HG02642 (cell line): ENCODE results near the gene BBS9.
"Not testable (repeated sequence)": the region's sequence is repeated elsewhere in the genome, so short reads cannot be mapped to it uniquely, and the experiment has no call there.

Experiments used
- ATAC-seq: cut with Tn5 transposase; IDR thresholded peaks from one replicate; pipeline ENCODE4 v1.9.1; 2021; ENCODE audit warnings: mild to moderate bottlenecking; ENCODE audit not compliant: unreplicated experiment, poor library complexity

The BBS9 gene

DNA sequence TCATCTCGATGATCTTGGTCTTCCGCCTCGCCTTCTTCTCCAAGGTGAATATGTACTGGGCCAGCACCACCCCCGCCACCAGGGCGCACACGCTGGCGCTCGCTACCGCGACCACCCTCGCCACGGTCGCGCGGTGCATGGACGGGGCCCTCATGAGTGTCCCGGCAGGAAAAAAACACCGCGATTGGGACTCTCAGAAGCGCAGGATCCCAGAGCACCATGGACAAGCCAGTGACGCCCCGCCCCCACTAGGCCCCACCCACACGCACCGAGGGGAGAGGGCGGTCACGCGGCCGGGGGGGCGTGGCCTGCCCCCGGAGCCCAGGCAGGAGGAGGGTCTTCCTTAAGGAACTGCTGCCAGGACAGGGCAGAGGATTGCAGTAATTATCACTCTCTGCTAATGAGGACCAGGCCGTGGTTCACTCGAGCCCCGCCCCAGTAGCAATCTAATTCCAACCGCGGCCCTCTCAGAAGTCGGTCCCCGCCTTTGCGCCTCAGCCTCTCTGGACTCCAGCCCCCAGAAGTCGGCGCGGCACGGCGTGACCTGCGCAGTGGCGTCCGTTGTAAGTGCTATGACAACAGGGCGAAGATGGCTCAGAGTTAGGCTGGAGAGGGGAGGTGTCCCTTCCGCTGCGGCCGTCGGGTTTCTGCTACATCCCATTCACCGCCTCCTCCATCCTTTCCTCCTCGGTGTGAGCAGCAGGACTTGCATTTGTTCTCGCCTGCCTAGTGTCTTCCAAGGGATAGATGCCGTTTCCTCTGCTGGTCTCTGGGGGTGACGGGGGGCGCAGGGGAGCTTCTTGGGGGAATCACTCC, at the start of gene BBS9:
Gene BBS9 (plus strand): TSS at position 575 of the 816 bp plus-strand sequence. CDS start 16,689 bp downstream, outside the sequence.
- peak; percentile 100 for ATAC-seq

DNA sequence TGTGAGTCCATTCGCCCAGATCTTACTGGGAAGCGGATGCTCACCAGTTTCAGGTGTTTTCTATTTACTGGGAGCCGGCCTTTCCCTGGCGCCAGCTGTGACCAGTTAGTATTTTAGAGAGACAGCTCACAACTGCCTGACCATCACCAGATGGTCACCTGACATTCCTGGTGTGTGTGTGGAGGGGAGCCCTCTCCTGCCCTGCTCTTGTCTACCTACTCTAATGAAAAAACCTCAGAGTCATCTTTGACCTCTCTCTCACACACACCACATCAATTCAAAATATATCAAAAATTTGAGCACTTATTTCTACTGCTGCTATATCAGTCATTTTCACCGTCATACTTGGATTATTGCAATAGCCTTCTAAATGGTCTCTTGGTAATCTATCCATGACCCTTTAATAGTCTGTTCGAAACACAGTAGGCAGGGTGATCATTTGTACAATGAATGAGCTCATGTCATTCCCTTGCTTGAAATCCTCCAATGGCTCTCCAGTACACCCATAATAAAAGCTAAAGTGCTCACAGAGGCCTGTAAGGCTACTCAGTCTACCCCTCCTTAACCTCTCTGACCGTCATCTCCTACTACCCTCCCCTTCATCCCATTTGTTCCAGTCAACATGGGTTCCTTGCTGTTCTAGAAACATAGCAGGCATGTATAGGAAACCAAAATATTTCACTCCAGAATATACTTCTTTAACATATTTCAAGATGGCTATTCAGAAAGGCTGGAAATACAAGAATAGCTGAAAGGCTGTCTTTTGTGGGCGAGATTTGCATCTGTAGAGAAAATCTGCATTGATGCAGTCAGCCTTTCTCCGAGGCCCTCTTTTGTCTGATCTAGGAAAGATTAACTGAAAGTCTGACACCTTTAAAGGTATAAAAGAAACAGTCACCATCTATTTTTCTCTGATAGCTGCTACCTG, 49.3 kb upstream of the BBS9 start:
- no peak for ATAC-seq

DNA sequence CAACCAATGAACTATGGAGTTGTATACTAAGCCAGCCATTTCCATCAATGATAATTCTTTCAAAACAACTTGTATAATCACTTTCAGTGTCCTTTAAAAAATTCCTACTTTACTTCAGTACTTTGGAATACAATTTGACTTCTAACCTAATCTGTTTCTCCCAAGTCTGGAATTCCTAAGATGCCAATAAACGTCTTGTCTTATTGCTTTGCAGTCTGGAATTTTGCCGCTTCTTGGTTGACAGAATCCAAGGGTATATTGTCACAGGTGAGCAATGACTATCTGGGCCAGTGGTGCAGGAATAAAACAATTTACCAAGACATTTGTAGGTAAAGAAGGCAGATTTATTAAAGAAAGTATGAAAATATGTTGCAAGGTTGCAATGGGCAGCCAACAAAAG, 42.0 kb upstream of the BBS9 start:
- no peak for ATAC-seq

DNA sequence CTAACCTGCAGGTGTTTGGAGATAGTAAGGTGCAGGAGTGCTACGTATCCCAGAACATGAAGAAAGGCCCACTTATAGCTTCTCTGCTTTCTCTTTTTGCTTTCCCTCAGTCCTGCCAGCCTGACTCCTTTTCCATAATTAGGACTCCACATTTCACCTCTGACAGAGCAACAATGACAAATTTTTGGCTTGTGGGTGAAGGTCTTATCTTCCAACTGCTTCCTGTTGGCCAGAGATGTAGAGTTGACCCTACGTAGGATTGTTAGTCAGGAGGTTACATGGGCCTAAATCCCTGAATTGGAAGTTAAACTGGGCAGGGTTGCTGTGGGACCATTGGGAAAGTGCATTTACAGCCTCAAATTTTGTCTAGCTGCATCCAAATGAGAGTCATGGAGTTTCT, 41.5 kb upstream of the BBS9 start:
- ATAC-seq = no peak

DNA sequence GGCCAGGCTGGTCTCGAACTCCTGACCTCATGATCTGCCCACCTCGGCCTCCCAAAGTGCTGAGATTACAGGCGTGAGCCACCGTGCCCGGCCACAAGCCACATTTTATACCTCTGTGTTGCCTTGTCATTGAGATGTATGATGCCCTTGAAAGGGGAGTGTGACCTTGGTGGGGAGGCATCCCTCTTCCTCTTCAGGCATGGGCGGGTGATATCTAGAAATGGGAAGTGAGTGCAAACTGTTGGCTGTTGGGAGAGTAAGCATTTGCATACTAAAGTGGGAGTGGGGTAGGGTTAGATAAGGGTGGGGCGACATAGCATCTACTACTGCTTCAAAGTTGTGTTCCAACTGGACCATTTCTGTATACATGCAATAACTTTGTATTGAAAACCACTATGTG, 40.2 kb upstream of the BBS9 start:
- no peak for ATAC-seq

DNA sequence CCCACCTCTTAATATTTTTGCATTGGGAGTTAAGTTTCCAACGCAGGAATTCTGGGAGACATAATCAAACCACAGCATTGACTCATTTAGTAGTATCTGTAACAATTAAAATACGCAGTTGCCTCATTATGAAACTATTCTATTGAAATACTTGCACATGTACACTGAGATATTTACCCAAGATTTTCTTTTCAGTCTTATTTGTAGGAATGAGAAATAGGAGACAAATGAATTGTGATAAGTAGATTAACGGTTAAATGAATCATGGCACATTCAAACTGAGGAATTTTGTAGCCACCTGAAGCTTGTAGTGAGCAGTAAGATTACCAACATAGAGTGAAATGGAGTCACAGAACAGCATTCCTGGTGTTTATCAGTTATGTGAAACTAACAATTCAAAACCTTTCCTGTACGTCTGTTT, 38.2 kb upstream of the BBS9 start:
- no peak for ATAC-seq

DNA sequence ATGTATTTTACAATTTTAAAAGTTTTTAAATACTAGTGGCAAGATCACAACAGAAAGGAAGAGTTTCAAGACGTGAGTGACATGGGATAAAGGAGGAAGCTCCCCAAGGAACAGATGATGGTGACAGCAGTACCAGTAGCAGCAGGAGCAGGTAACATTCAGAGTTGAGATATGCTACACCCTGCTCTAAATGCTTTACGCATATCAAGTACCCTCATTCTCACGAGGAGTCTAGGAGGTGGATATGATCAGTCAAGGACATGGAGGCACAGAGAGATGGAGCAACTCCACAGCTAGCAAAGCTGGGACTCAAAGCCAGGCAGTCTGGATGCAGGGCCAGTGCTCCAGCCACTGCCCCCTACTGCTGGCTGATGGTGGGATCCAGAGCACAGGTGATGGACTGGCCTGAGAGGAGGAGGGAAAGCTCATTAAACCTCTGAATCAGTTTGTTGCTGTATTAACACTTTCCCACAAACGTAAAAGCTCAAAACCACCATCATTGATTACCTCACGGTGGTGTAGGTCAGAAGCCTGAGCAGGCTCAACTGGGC, 37.6 kb upstream of the BBS9 start:
- ATAC-seq = no peak

DNA sequence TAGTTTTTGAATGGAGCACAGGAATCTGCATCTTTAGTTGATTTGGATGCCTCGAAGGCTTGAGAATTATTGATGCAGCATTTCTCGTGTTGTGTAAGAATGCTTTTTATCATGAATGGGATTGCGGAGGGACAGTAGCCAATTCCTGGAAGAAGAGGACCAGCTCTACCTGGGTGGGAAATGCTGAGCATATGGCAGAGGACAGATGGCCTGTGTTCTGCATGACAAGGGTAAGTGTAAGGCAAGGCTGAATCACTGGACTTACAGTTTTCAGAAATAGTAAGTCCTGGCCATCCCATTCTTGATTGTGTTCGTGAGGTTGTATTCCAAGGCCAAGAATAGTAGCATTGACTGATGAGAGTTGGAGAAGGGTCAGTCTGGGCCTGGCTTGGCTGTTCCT, 36.1 kb upstream of the BBS9 start:
- no peak for ATAC-seq

DNA sequence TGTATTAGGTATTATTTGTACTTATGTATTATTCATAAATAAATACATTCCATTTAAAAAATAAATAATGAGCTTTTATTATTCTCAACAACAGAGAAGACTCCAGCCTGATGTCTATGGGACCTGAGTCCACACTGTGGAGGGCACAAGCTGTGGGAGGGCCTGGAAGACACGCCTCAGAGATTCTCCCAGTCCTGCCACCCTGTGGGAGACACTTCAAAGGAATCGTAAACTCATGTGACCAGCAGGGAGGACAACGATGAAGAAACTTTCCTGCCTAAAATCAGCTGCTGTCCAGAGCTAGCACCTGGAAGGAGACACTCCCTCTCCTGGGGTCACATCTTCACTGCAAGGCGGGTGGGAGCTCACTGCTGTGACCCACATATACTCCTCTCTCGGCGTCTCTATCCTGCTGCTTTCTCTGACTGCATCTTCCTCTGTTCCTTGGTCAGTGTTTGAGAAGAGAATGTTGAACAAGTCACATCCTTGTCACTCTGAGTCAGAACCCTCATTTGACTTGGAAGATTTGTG, 34.6 kb upstream of the BBS9 start:
- ATAC-seq = not testable (repeated sequence)

DNA sequence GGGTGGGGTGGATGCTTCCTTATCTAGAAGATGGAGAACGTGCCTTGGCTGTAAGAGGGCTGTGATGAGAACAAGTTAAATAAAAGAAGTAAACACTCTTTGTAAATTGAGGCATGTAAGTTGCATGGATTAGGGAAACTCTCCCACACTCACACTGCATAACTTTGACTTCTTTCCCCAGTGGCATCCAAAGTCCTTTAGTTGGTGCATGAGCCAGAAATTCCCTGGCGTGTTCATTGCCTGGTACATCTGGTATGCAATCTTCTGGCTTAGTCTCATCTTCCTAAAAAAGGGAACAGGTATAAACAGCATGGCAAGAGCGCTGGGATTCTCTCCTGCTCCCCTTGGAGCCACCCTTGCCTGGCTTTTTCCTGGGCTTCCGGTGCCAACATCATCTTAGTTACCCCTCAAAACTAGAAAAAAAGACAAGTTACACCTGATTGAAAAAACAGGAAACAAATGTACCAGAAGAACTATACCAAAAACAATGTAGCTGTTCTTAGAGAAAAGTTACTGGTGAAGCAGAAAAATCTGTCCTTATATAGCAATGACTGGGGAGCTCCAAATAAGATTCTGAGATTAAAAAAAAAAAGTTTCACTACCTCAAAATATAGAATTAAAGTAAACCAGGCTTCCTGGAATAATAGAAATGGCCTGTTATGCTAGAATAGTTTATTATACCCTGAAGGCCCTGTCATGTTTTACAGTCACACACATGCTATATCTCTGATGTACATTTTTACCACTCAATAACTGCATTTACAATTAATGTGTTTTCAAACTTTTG, 30.0 kb upstream of the BBS9 start:
- no peak for ATAC-seq

DNA sequence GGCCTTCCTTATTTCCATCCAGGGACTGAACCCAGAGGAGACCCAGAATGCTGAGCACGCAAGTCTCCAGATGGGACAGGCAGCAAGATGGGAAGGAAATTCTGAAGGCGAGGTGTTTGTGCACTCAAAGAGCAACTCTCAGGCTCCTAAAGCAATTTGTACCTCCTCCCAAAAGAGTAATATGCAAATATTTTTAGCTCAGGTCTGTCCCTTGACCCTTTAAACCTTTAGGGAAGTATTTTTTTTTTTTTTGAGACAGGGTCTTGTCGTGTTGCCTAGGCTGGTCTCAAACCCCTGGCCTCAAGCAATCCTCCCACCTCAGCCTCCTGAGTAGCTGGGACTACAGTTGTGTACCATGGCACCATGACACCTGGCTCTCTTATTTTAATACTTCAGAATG, 28.6 kb upstream of the BBS9 start:
- ATAC-seq = no peak

DNA sequence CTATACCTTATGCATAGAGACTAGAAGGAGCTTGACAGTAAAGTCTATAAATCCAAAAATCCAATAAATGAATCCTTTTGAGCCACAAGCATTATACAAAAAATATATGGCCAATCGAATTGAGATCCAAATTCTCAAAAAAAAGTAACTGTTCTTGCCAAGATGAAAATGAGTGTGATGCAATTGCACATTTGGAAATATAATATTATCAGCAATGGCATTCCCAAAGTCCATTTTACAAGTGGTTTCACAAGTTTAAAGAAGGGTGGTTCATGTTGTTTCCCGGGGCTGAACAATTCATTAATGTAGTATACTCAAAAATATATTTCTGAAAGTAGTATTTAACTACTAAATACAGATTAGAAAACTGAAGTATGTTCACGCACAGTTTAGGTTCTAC, 27.5 kb upstream of the BBS9 start:
- ATAC-seq = no peak

DNA sequence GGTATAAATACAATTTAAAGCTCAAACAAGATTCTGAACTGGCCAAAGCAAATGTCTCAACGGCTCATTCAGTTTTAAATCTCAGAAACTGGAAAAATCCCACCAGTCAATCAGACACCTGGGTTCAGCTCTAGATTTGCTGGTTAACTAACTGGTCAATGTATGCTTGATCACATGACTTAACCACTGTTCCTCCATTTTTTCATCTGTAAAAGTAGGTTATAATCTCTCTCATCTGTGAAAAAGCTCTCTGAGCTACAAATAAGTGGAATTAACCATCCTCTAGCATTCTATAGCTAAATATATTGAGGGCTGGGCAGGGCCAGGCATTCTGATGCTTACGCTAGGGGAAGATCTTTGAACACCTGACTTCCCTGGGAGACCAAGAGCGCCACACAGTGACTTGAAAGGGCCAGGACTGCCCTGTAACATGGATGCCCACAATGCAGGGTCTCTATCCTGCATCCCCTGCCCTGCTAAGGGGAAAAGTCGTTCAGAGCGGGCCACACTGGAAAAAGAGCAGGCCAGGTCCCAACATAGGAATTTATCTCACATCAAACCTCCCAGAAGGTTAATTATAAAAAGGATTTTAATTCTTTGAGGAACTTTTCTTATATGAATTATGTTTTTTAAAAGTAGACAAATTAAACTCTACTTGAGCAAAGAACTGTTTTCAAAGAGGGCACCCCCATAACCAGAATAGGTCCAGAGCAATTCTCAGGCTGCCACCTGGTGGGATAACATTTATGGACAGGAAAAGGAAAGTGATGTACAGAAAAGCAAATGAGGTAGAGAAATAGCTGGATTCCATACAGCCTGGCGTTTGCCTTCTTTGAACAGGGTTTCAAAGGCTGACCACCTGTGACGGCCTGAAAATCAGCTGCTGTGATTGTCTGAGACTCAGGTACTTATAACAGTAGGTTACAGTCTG, 22.0 kb upstream of the BBS9 start:
- no peak for ATAC-seq

DNA sequence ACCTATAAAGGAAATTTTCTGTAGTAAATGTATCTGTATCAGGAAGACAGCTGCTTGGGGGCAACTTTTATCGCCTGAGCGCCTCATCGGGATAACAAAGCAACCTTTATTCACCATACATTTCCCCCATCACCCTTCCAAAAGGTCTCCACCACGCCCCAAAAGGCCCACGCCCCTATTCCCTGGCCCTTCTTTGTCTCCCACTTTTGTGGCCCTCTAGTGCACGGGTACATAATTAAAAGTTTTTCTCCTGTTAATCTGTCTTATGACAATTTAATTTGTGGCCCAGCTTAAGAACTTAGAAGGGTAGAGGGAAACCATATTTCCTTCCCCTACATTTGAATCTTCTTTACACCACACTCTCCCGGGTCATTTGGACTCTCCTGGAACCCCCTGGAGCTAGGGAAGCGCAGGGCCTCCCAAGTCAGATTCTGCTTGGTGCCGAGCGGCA, 20.8 kb upstream of the BBS9 start:
- ATAC-seq = no peak

DNA sequence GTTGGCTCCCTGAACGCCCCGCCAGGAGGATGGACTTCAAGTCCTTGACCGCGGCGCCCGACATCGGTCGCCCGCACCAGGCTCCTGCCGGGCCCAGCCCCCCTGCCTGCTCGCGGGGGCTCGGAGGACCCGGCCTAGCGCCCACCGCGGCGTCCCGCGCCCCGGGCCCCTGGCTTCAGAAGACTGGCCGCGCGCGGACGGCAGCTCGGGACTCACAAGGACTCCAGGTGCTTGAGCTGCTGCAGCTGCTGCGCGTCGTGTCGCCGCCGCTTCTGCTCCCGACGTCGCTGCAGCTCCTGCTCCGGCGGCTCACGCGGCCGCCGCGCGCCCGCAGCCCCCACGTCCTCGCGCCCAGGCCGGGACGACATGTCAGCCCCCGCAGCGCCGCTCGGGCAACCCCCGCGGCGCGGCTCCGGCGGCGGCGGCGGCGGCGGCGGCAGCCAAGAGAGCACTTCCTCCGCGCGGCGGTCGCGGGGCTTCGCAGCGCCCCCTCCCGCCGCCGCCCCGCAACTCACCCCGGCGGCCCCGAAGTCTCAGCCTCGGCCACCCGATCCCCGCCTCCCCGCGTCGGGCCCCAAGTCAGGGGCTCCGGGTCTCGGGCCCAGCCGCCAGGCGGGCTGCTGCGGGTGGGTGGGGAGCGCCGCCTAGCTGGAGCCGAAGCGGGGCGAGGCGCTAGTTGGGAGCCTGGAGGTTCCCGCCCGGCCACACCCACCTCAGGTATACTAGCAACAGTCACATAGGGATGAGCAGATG, 20.2 kb upstream of the BBS9 start, which contains the start of gene RP9:
Gene RP9 (minus strand): TSS at position 400 of the 753 bp plus-strand sequence. CDS start 32 bp downstream, at position 368.
- ATAC-seq = peak; percentile 87

DNA sequence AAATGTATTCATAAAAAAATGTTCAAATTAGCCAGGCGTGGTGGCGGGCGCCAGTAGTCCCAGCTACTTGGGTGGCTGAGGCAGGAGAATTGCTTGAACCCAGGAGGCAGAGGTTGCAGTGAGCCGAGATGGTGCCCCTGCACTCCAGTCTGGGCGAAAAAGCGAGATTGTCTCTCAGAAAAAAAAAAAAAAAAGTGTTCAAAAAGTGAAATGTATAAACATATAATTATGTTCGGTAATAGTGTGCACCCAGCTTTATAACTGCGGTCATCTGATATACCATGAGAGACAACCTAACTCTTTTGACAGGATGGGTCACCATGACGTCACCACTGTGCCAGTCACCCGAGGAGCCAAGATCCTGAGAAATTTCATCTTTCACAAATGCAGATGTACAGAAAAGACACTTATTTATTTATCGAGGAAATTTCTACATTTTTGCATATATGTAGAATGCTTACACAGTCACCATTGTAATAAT, 19.6 kb upstream of the BBS9 start:
- no peak for ATAC-seq

DNA sequence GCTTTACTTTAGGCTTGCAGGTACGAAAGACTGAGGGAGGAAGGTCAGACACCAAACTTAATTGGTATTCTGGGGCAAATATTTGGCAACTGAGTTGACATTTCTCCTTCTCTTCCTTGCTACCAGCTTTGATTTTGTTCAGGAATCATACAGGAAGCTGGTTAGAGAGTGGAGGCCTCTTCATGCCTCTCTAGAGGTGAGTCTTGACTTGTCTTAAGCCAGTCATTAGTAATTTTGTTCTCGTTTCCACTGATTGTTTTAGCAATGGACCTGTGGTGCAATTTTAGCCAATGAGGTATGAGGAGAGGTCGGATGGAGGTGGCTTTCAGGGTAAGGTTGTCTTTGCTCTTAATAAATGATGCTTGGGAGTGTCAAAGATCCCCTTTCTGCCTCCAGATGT, 17.8 kb upstream of the BBS9 start:
- no peak for ATAC-seq

DNA sequence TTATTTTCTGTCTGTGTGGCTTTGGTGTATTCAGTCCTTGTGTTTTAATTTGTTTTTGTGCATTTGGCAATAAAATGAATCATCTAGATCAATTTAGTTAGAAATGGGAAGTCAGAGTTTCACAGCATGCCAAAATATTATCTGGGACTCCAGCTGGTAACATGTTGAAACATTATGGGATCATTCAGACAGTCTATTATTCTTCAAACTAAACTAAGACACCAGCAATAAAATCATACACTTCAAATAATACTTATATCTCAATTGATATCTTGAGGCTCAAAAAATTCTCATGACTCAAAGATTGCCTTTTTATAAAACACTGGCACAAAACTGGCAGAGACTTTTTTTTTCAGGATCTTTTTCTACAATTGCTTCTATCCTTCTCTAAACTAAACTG, 14.4 kb upstream of the BBS9 start:
- no peak for ATAC-seq
